Measurements from ENCODE around the gene HBEGF. TPM values are rescaled to one million over a fixed set of nuclear protein-coding genes. Genes with fewer than 3 reads are reported as not detected.

HBEGF gene
- total RNA-seq, 1 experiment from 2014 or later: 12.3 TPM

- Histone ChIP-seq H3K4me3 (replicated peaks in 1 of 2; ENCODE audit: low read depth in 1 of 2, low read length in 2 of 2) (no peak overlapping the region), H3K9me3 (ENCODE audit: control insufficient read depth in 1 of 2, insufficient read depth in 1 of 2, low read depth in 1 of 2, low read length in 2 of 2) (no peaks in the 10 kb centered on the region)
- RAD21 ChIA-PET (ENCODE audit: low non-redundant PET in 1 of 2, low total read pairs in 2 of 2, uncharacterized antibody in 2 of 2, unreplicated experiment in 2 of 2): no interaction called here
Observed at GRCh38 chr5:140296289-140296688, 50.1 kb downstream of the HBEGF start.

More at GRCh38 chr5:140296289-140296688, 50.1 kb downstream of the HBEGF start:
- no peak for DNase-seq (ENCODE audit: low read depth, low spot score)
- no peaks in the 10 kb centered on the region for H3K27me3 ChIP-seq (ENCODE audit: insufficient read depth, low read length)
- H3K79me2 ChIP-seq (ENCODE audit: insufficient read depth, low read length): peaks cover 88% of the 10 kb centered on the region
- no peak overlapping the region for H2AFZ ChIP-seq (ENCODE audit: low read depth, low read length, poor library complexity, severe bottlenecking)
- no peak overlapping the region for H3K9ac ChIP-seq (ENCODE audit: low read length)
- no peak for TF ChIP-seq ZNF274 (IDR thresholded peaks at IDR 0.05; ENCODE audit: low read depth, low read length)
- TF ChIP-seq ZBTB33 (IDR thresholded peaks at IDR 0.05; ENCODE audit: extremely low read depth, insufficient replicate concordance, low read length): no peak
- TF ChIP-seq POLR2AphosphoS5 (IDR thresholded peaks at IDR 0.05; ENCODE audit: low read depth, low read length): no peak
- TF ChIP-seq EGR1 (IDR thresholded peaks at IDR 0.05; ENCODE audit: low read depth): no peak
- no peak for TF ChIP-seq SP1 (IDR thresholded peaks at IDR 0.05; ENCODE audit: low read depth)
- TF ChIP-seq YY1 (IDR thresholded peaks at IDR 0.05; ENCODE audit: extremely low read depth, insufficient replicate concordance, low read depth, low read length): no peak
- no peak for TF ChIP-seq FOSL1 (IDR thresholded peaks at IDR 0.05; ENCODE audit: low read depth)
- TF ChIP-seq CEBPB (IDR thresholded peaks at IDR 0.05; ENCODE audit: low read depth): no peak
- no peak for TF ChIP-seq EZH2phosphoT487 (IDR thresholded peaks at IDR 0.05; ENCODE audit: borderline replicate concordance)
- TF ChIP-seq JUND (IDR thresholded peaks at IDR 0.05): no peak
- TF ChIP-seq POLR2A (IDR thresholded peaks at IDR 0.05; ENCODE audit: borderline replicate concordance, extremely low read depth, insufficient read depth, insufficient read length): no peak
- no peak for TF ChIP-seq TCF7L2 (IDR thresholded peaks at IDR 0.05; ENCODE audit: borderline replicate concordance, extremely low read depth, insufficient read depth, insufficient read length)
- TF ChIP-seq RAD21 (IDR thresholded peaks at IDR 0.05; ENCODE audit: low read depth): no peak
- TF ChIP-seq, protein P1, sequence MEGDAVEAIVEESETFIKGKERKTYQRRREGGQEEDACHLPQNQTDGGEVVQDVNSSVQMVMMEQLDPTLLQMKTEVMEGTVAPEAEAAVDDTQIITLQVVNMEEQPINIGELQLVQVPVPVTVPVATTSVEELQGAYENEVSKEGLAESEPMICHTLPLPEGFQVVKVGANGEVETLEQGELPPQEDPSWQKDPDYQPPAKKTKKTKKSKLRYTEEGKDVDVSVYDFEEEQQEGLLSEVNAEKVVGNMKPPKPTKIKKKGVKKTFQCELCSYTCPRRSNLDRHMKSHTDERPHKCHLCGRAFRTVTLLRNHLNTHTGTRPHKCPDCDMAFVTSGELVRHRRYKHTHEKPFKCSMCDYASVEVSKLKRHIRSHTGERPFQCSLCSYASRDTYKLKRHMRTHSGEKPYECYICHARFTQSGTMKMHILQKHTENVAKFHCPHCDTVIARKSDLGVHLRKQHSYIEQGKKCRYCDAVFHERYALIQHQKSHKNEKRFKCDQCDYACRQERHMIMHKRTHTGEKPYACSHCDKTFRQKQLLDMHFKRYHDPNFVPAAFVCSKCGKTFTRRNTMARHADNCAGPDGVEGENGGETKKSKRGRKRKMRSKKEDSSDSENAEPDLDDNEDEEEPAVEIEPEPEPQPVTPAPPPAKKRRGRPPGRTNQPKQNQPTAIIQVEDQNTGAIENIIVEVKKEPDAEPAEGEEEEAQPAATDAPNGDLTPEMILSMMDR (IDR thresholded peaks at IDR 0.05 in 2 of 3, conservative IDR thresholded peaks at IDR 0.05 in 1 of 3; ENCODE audit: borderline replicate concordance in 1 of 3, insufficient read depth in 1 of 3, low read depth in 2 of 3, low read length in 2 of 3): no peak
- BruUV-seq (replicated peaks): no TSS peak
- CTCF ChIA-PET: interaction anchor here (1.4 kb wide), 1 partner anchor 52 kb away, joined by 3 read pairs; no protein-coding TSS in a partner anchor
- ATAC-seq: no peak
- intact Hi-C loops (cut with micrococcal nuclease): no loop called here
- peaks cover 10% of the 10 kb centered on the region; the same call in 1 of the 2 replicates for H4K20me1 ChIP-seq (ENCODE audit: insufficient read depth)
- POLR2A ChIA-PET: no interaction called here
- H3K27ac ChIP-seq (ENCODE audit: low read depth, low read length): no peak overlapping the region
- no peak overlapping the region for H3K4me2 ChIP-seq (ENCODE audit: low read length)
- H3K9me2 ChIP-seq (ENCODE audit: insufficient read depth): no peaks in the 10 kb centered on the region
- H3K36me3 ChIP-seq (ENCODE audit: control insufficient read depth in 1 of 2, insufficient read depth in 2 of 2, low read length in 2 of 2): peaks cover 0 to 2% of the 10 kb centered on the region in 2 experiments; a peak in 1 of 4 replicates
- peaks cover 17 to 33% of the 10 kb centered on the region in 2 experiments for H3K4me1 ChIP-seq (ENCODE audit: control insufficient read depth in 1 of 2, insufficient read depth in 2 of 2, low read length in 2 of 2)
